SK-N-SH (cell line): ENCODE measurements around the gene CPHXL2. TPM values are rescaled to one million over a fixed set of nuclear protein-coding genes. Genes with fewer than 3 reads are reported as not detected.

Source experiments
- CTCF ChIA-PET: fragments of 300-600, 350-600 bp; formaldehyde crosslinking; extraction: SDS; loops from one replicate; lab custom pipeline; 2021; lab: Yijun Ruan, JAX
- POLR2A ChIA-PET: fragments of 350-600 bp; sonication (Branson Sonifier 250); formaldehyde crosslinking; extraction: SDS; loops from one replicate; lab custom pipeline; 2020; ENCODE audit warnings: antibody characterized with exemption, inconsistent platforms; lab: Yijun Ruan, JAX
- DNase-seq: peaks from one replicate; pipeline ENCODE4 v3.0.0; 2012
- H2AFZ ChIP-seq: fragments of 200-600 bp; sonication (generic); 2 replicates; pipeline ENCODE4 v1.8.1; 2016; ENCODE audit warnings: antibody characterized with exemption, mild to moderate bottlenecking, low read depth
- H3F3A ChIP-seq: fragments of 200-600 bp; sonication (generic); replicated peaks from 2 replicates; pipeline ENCODE3; 2016; ENCODE audit warnings: antibody characterized with exemption, mild to moderate bottlenecking; ENCODE audit not compliant: insufficient read depth
- H3K27ac ChIP-seq, 2 experiments: fragments of 200-500 bp in 1 of 2; fragments of 200-600 bp in 1 of 2; sonication (Bioruptor generic) in 1 of 2; sonication (generic), shearing (Covaris generic) in 1 of 2; 2 replicates each; pipeline versions ENCODE4 v1.5.1 to v1.6.1; 2014 to 2016; ENCODE audit warnings: low read depth in 2 of 2, inconsistent platforms in 1 of 2, low read length in 1 of 2, mild to moderate bottlenecking in 1 of 2, mixed read lengths in 1 of 2
- H3K27me3 ChIP-seq: fragments of 200-600 bp; sonication (generic), shearing (Covaris generic); 2 replicates; pipeline ENCODE4 v1.6.1; 2016; ENCODE audit warnings: mixed run types; ENCODE audit not compliant: insufficient read depth
- H3K36me3 ChIP-seq, 2 experiments: fragments of 200-500 bp in 1 of 2; fragments of 200-600 bp in 1 of 2; sonication (Bioruptor generic) in 1 of 2; sonication (generic) in 1 of 2; replicated peaks in 1 of 2; 2 replicates each; pipeline versions ENCODE3 to v1.5.1; 2014 to 2016; ENCODE audit warnings: low read length in 1 of 2, mild to moderate bottlenecking in 1 of 2; ENCODE audit not compliant: insufficient read depth in 2 of 2, control insufficient read depth in 1 of 2
- H3K4me1 ChIP-seq, 2 experiments: fragments of 200-500 bp in 1 of 2; fragments of 200-600 bp in 1 of 2; sonication (Bioruptor generic) in 1 of 2; sonication (generic), shearing (Covaris generic) in 1 of 2; 2 replicates each; pipeline versions ENCODE4 v1.5.1 to v1.6.1; 2014 to 2016; ENCODE audit warnings: low read depth in 1 of 2, low read length in 1 of 2, mixed run types in 1 of 2; ENCODE audit not compliant: insufficient read depth in 2 of 2, control insufficient read depth in 1 of 2
- H3K4me2 ChIP-seq: fragments of 200-600 bp; sonication (generic), shearing (Covaris generic); 2 replicates; pipeline ENCODE4 v1.6.1; 2017; ENCODE audit warnings: mixed run types
- H3K4me3 ChIP-seq, 2 experiments: fragments of 200-500 bp in 1 of 2; fragments of 200-600 bp in 1 of 2; sonication (Bioruptor generic) in 1 of 2; sonication (generic), shearing (Covaris generic) in 1 of 2; 2 replicates each; pipeline versions ENCODE4 v1.5.1 to v1.8.1; 2014 to 2016; ENCODE audit warnings: low read depth in 2 of 2, inconsistent platforms in 1 of 2, low read length in 1 of 2, mild to moderate bottlenecking in 1 of 2, mixed read lengths in 1 of 2, moderate library complexity in 1 of 2
- H3K79me2 ChIP-seq: fragments of 200-600 bp; sonication (generic); 2 replicates; pipeline ENCODE4 v1.8.1; 2017; ENCODE audit warnings: mild to moderate bottlenecking; ENCODE audit not compliant: insufficient read depth
- H3K9ac ChIP-seq: fragments of 200-600 bp; sonication (generic); 2 replicates; pipeline ENCODE4 v1.6.1; 2017; ENCODE audit warnings: mixed run types
- H3K9me2 ChIP-seq: fragments of 200-600 bp; sonication (generic); 2 replicates; pipeline ENCODE4 v1.6.1; 2017; ENCODE audit warnings: mixed run types
- H3K9me3 ChIP-seq: fragments of 200-600 bp; sonication (generic); 2 replicates; pipeline ENCODE4 v1.6.1; 2017; ENCODE audit warnings: mixed run types, mild to moderate bottlenecking, moderate library complexity
- H4K20me1 ChIP-seq: fragments of 200-600 bp; sonication (generic); 2 replicates; pipeline ENCODE4 v1.6.1; 2017; ENCODE audit warnings: mild to moderate bottlenecking, mixed run types; ENCODE audit not compliant: insufficient read depth
- CTCF ChIP-seq: fragments of 200-600 bp; sonication (generic); IDR thresholded peaks from 2 replicates; pipeline ENCODE4 v1.6.1; 2017; ENCODE audit warnings: antibody characterized with exemption, mild to moderate bottlenecking, moderate library complexity
- EP300 ChIP-seq, 2 experiments: IDR thresholded peaks; 2 replicates each; pipeline versions ENCODE4 v1.4.0 to v1.6.1; 2012; ENCODE audit warnings: borderline replicate concordance in 1 of 2, low read depth in 1 of 2, low read length in 1 of 2
- EZH2phosphoT487 ChIP-seq: fragments of 200-600 bp; sonication (generic); IDR thresholded peaks from 2 replicates; pipeline ENCODE4 v1.6.1; 2017; ENCODE audit warnings: low read depth, mixed run types, mild to moderate bottlenecking, antibody characterized with exemption, moderate library complexity, borderline replicate concordance
- GATA2 ChIP-seq: sonication (generic); formaldehyde crosslinking; IDR thresholded peaks from 2 replicates; pipeline ENCODE4 v1.5.0; 2020; ENCODE audit warnings: mild to moderate bottlenecking, missing genetic modification reagents
- MEF2A ChIP-seq: IDR thresholded peaks from 2 replicates; pipeline ENCODE4 v1.4.0; 2012; ENCODE audit warnings: low read depth, borderline replicate concordance
- MXI1 ChIP-seq: IDR thresholded peaks from 2 replicates; pipeline ENCODE4 v1.6.1; 2012; ENCODE audit warnings: mild to moderate bottlenecking, low read depth, low read length, improper control_type of control experiment
- NRF1 ChIP-seq: IDR thresholded peaks from 2 replicates; pipeline ENCODE4 v1.6.1; 2012; ENCODE audit warnings: low read depth, mild to moderate bottlenecking, low read length
- PBX3 ChIP-seq: IDR thresholded peaks from 2 replicates; pipeline ENCODE4; 2012
- POLR2AphosphoS5 ChIP-seq: IDR thresholded peaks from 2 replicates; pipeline ENCODE4 v1.6.1; 2012; ENCODE audit warnings: low read depth, low read length
- REST ChIP-seq: IDR thresholded peaks from 2 replicates; pipeline ENCODE4 v1.6.1; 2012; ENCODE audit warnings: mild to moderate bottlenecking, low read depth, low read length, moderate library complexity
- RFX5 ChIP-seq: IDR thresholded peaks from 2 replicates; pipeline ENCODE4 v1.6.1; 2012; ENCODE audit warnings: mild to moderate bottlenecking, improper control_type of control experiment, low read length
- RXRA ChIP-seq: IDR thresholded peaks from 2 replicates; pipeline ENCODE4 v1.4.0; 2012; ENCODE audit warnings: low read depth, mild to moderate bottlenecking, borderline replicate concordance
- SIN3A ChIP-seq: IDR thresholded peaks from 2 replicates; pipeline ENCODE4 v1.6.1; 2012; ENCODE audit warnings: low read depth, mild to moderate bottlenecking, low read length, moderate library complexity, borderline replicate concordance
- TAF1 ChIP-seq: IDR thresholded peaks from 2 replicates; pipeline ENCODE4 v1.6.1; 2012; ENCODE audit warnings: low read depth, mild to moderate bottlenecking, low read length, moderate library complexity, borderline replicate concordance
- TEAD4 ChIP-seq: IDR thresholded peaks from 2 replicates; pipeline ENCODE4 v1.4.0; 2012; ENCODE audit warnings: mild to moderate bottlenecking, borderline replicate concordance; ENCODE audit not compliant: insufficient read depth
- USF2 ChIP-seq: fragments of 150-350 bp; IDR thresholded peaks from 2 replicates; pipeline ENCODE4 v1.6.1; 2017; ENCODE audit warnings: antibody characterized with exemption, low read length, low read depth, borderline replicate concordance
- ZBTB33 ChIP-seq: IDR thresholded peaks from 2 replicates; pipeline ENCODE4 v1.4.0; 2012; ENCODE audit warnings: low read depth, borderline replicate concordance
- WGBS: methylation state at CpG from one replicate; pipeline ENCODE4 v1.1.6; 2017; ENCODE audit warnings: low lambda C conversion rate; 5-methylcytosine and 5-hydroxymethylcytosine counted together
- polyA plus RNA-seq, 3 experiments: library from polyadenylated mRNA; depleted of rRNA; stranded (reverse); fragments of >200 nt; gene quantifications; 2 replicates each; pipeline ENCODE4 v1.2.3, GENCODE V29; 2012

CPHXL2 gene
- polyA plus RNA-seq, 1 of the 3 experiments (the other 2 are of a cell fraction) = not detected

GRCh38 chr16:75687361-75687760 lies 10.6 kb upstream of the CPHXL2 start (continued):
- TF ChIP-seq CTCF = no peak
- TF ChIP-seq, all 33 proteins: peak for 0

- Histone ChIP-seq H3K4me3 (no peak overlapping the region), H3K79me2 (no peaks in the 10 kb centered on the region), H3K9ac (no peak overlapping the region), H3F3A (no peaks in the 10 kb centered on the region), H3K27ac (no peak overlapping the region), H3K9me2 (no peaks in the 10 kb centered on the region), H3K9me3 (no peaks in the 10 kb centered on the region), H3K36me3 (no peaks in the 10 kb centered on the region), H3K4me1 (no peaks in the 10 kb centered on the region), H3K4me2 (no peak overlapping the region), H2AFZ (no peak overlapping the region), H3K27me3 (no peaks in the 10 kb centered on the region), H4K20me1 (no peaks in the 10 kb centered on the region)
- no peak for TF ChIP-seq TEAD4
- TF ChIP-seq EZH2phosphoT487 = no peak
- no peak for TF ChIP-seq RFX5
- TF ChIP-seq SIN3A = no peak
- no peak for TF ChIP-seq NRF1
- TF ChIP-seq CTCF = no peak
- no peak for TF ChIP-seq ZBTB33
- TF ChIP-seq POLR2AphosphoS5 = no peak
- no peak for TF ChIP-seq GATA2 (CRISPR knock-in tag)
- no peak for TF ChIP-seq MEF2A
- TF ChIP-seq MXI1 = no peak
- TF ChIP-seq RXRA = no peak
- no peak for TF ChIP-seq EP300 (IDR thresholded peaks at IDR 0.05; ENCODE audit: borderline replicate concordance in 1 of 2, low read depth in 1 of 2, low read length in 1 of 2)
- no peak for TF ChIP-seq REST
- no peak for TF ChIP-seq PBX3
- TF ChIP-seq USF2 = no peak
- no peak for TF ChIP-seq TAF1
- DNase-seq = no peak
- WGBS = 63% methylated on average over 14 of the region's 14 CpGs
- POLR2A ChIA-PET = no interaction called here
- CTCF ChIA-PET = no interaction called here
Observed at GRCh38 chr16:75682308-75682707, 5.5 kb upstream of the CPHXL2 start.
